ENCODE data around the gene CASP10.

DNA sequence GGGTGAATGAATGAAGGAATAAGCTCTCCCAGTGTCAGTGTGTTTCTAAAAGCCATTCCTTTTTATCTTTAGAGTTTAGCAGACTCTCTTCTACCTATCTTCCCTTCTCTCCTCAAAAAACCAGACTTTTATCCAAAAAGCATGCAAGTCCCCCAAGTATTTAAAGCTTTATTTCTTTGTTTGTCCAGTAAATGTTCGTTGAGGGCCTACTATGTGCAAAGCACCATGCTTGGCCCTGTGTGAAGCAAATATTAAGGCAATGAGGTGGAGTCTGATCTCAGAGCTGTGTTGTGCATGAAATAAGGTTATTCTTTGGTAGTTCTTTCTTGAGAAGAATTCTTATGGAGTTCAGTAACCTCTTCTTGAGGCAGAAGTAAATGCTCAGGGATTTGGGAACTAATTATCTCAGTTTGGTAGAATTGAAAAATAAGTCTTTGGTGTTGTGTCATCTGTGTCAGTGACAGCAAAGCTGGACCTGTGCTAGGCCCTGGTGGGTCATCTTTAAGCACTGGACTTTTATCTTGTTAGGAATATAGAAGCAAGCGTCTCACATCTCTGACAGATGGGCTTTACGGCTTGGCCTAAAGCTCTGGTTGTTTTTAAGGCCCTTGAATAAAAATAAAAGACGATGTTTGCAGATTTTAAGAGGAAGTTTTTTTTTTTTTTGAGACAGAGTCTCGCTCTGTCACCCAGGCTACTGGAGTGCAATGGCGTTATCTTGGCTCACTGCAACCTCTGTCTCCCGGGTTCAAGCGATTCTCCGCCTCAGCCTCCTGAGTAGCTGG is 28.1 kb upstream of the CASP10 start:
- TF ChIP-seq, protein P1, sequence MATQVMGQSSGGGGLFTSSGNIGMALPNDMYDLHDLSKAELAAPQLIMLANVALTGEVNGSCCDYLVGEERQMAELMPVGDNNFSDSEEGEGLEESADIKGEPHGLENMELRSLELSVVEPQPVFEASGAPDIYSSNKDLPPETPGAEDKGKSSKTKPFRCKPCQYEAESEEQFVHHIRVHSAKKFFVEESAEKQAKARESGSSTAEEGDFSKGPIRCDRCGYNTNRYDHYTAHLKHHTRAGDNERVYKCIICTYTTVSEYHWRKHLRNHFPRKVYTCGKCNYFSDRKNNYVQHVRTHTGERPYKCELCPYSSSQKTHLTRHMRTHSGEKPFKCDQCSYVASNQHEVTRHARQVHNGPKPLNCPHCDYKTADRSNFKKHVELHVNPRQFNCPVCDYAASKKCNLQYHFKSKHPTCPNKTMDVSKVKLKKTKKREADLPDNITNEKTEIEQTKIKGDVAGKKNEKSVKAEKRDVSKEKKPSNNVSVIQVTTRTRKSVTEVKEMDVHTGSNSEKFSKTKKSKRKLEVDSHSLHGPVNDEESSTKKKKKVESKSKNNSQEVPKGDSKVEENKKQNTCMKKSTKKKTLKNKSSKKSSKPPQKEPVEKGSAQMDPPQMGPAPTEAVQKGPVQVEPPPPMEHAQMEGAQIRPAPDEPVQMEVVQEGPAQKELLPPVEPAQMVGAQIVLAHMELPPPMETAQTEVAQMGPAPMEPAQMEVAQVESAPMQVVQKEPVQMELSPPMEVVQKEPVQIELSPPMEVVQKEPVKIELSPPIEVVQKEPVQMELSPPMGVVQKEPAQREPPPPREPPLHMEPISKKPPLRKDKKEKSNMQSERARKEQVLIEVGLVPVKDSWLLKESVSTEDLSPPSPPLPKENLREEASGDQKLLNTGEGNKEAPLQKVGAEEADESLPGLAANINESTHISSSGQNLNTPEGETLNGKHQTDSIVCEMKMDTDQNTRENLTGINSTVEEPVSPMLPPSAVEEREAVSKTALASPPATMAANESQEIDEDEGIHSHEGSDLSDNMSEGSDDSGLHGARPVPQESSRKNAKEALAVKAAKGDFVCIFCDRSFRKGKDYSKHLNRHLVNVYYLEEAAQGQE (IDR thresholded peaks at IDR 0.05; ENCODE audit: borderline replicate concordance) = no peak
- TF ChIP-seq, protein P1 (CRISPR knock-in tag; IDR thresholded peaks at IDR 0.05; ENCODE audit: low read depth) = no peak
- TF ChIP-seq SMARCB1 (IDR thresholded peaks at IDR 0.05; ENCODE audit: insufficient read length, low read depth) = no peak
- no peak for TF ChIP-seq BCL6 (CRISPR knock-in tag; IDR thresholded peaks at IDR 0.05)
- TF ChIP-seq PTTG1 (tag; IDR thresholded peaks at IDR 0.05; ENCODE audit: low read depth) = no peak
- TF ChIP-seq, protein P2, sequence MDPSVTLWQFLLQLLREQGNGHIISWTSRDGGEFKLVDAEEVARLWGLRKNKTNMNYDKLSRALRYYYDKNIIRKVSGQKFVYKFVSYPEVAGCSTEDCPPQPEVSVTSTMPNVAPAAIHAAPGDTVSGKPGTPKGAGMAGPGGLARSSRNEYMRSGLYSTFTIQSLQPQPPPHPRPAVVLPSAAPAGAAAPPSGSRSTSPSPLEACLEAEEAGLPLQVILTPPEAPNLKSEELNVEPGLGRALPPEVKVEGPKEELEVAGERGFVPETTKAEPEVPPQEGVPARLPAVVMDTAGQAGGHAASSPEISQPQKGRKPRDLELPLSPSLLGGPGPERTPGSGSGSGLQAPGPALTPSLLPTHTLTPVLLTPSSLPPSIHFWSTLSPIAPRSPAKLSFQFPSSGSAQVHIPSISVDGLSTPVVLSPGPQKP (CRISPR knock-in tag; IDR thresholded peaks at IDR 0.05) = no peak
- TF ChIP-seq FOXM1 (IDR thresholded peaks at IDR 0.05; ENCODE audit: low read depth) = no peak
- no peak for TF ChIP-seq FOXM1 (CRISPR knock-in tag; IDR thresholded peaks at IDR 0.05; ENCODE audit: low read depth)
- TF ChIP-seq FOXK2 (conservative IDR thresholded peaks at IDR 0.05 in 1 of 2, IDR thresholded peaks at IDR 0.05 in 1 of 2; ENCODE audit: low read depth in 2 of 2) = no peak
- TF ChIP-seq MXI1 (IDR thresholded peaks at IDR 0.05; ENCODE audit: low read depth, low read length) = no peak

Data from K562 (cell line).